HepG2 (cell line): Measurements from ENCODE around the gene SLC15A3. TPM values are rescaled to one million over a fixed set of nuclear protein-coding genes. Genes with fewer than 3 reads are reported as not detected.

Experiments used
- DNMT3B ChIP-seq: conservative IDR thresholded peaks from 2 replicates; pipeline ENCODE4 v1.6.1; 2016; ENCODE audit warnings: missing biosample characterization, control low read depth
- FOXK1 ChIP-seq: sonication (generic); formaldehyde crosslinking; IDR thresholded peaks from 2 replicates; pipeline ENCODE4 v1.4.0; 2020; ENCODE audit warnings: low read depth, missing genetic modification reagents, borderline replicate concordance
- IKZF1 ChIP-seq: fragments of 450-650 bp; IDR thresholded peaks from 2 replicates; pipeline ENCODE4 v1.7.1; 2016
- MLX ChIP-seq: IDR thresholded peaks from 2 replicates; pipeline ENCODE4 v1.6.1; 2016
- NONO ChIP-seq, 2 experiments: fragments of 450-650 bp in 1 of 2; sonication (generic) in 1 of 2; formaldehyde crosslinking in 1 of 2; IDR thresholded peaks in 1 of 2; conservative IDR thresholded peaks in 1 of 2; 2 replicates each; pipeline versions ENCODE4 v1.6.1 to v1.8.0; 2017 to 2022; ENCODE audit warnings: mild to moderate bottlenecking in 1 of 2, missing genetic modification reagents in 1 of 2, moderate library complexity in 1 of 2
- PAXIP1 ChIP-seq: sonication (generic); formaldehyde crosslinking; conservative IDR thresholded peaks from 2 replicates; pipeline ENCODE4 v1.4.0; 2020; ENCODE audit warnings: mild to moderate bottlenecking, missing genetic modification reagents, moderate library complexity
- PBX3 ChIP-seq: sonication (generic); formaldehyde crosslinking; IDR thresholded peaks from 2 replicates; pipeline ENCODE4 v1.8.1; 2023; ENCODE audit warnings: missing genetic modification reagents, inconsistent platforms, borderline replicate concordance
- POLR2G ChIP-seq: fragments of 200-400 bp; formaldehyde crosslinking; IDR thresholded peaks from 2 replicates; pipeline ENCODE4 v1.6.1; 2018; ENCODE audit warnings: mild to moderate bottlenecking, low read depth, low read length, moderate library complexity
- TERF1 ChIP-seq: sonication (generic); formaldehyde crosslinking; IDR thresholded peaks from 2 replicates; pipeline ENCODE4 v1.8.0; 2022; ENCODE audit warnings: mild to moderate bottlenecking, missing genetic modification reagents, moderate library complexity
- ZBTB25 ChIP-seq: IDR thresholded peaks from 2 replicates; pipeline ENCODE4 v1.6.1; 2018; ENCODE audit warnings: missing genetic modification reagents
- ZBTB34 ChIP-seq: sonication (generic); formaldehyde crosslinking; IDR thresholded peaks from 2 replicates; pipeline ENCODE4 v1.8.0; 2022; ENCODE audit warnings: mild to moderate bottlenecking, missing genetic modification reagents
- ZNF10 ChIP-seq: sonication (generic); formaldehyde crosslinking; IDR thresholded peaks from 2 replicates; pipeline ENCODE4 v1.4.0; 2020; ENCODE audit warnings: mild to moderate bottlenecking, low read depth, missing genetic modification reagents, borderline replicate concordance
- ZNF607 ChIP-seq: sonication (generic); formaldehyde crosslinking; IDR thresholded peaks from 2 replicates; pipeline ENCODE4 v1.5.1; 2020; ENCODE audit warnings: missing genetic modification reagents, mild to moderate bottlenecking, borderline replicate concordance
- ZNF678 ChIP-seq: sonication (generic); formaldehyde crosslinking; IDR thresholded peaks from 2 replicates; pipeline ENCODE4 v1.4.0; 2020; ENCODE audit warnings: mild to moderate bottlenecking, missing genetic modification reagents
- polyA plus RNA-seq, 8 experiments: library from polyadenylated mRNA; depleted of rRNA in 3 of 8; stranded (reverse) in 7 of 8; unstranded in 1 of 8; fragments of >200 nt; fragmentation: Illumina TruSeq in 4 of 8; extraction: Trizol in 4 of 8; gene quantifications; 2 replicates each; pipeline versions ENCODE4 v1.2.1 to v1.2.3, GENCODE V29; 2011 to 2016; ENCODE audit warnings: low read depth in 4 of 8, missing spikeins in 1 of 8, mixed read lengths in 1 of 8; ENCODE audit not compliant: insufficient read depth in 1 of 8
- total RNA-seq, 5 experiments: library from RNA; depleted of rRNA; stranded (reverse); fragments of >200 nt; fragmentation: Illumina TruSeq; extraction: Trizol; gene quantifications; 2 replicates each; pipeline ENCODE4 v1.2.3, GENCODE V29; 2016; ENCODE audit warnings: low read depth in 1 of 5

SLC15A3 gene
- total and polyA plus RNA-seq, 2 of the 13 experiments (the other 11 are each of a cell fraction or from before 2014, with no cell fraction given) = 0.45 to 0.77 TPM

GRCh38 chr11:60924110-60924905 lies 27.7 kb downstream of the SLC15A3 start, which contains the start of gene TMEM132A (continued):
- peak; percentile 61; the same call in 1 of the 2 replicates for TF ChIP-seq POLR2G
- peak; percentile 77; the same call in 1 of the 2 replicates for TF ChIP-seq ZNF607 (CRISPR knock-in tag)
- TF ChIP-seq IKZF1 = no peak
- TF ChIP-seq ZNF10 (CRISPR knock-in tag) = no peak
- TF ChIP-seq DNMT3B = no peak
- TF ChIP-seq MLX = no peak
- no peak for TF ChIP-seq ZNF678 (CRISPR knock-in tag)
- no peak for TF ChIP-seq FOXK1 (CRISPR knock-in tag)
- TF ChIP-seq NONO (IDR thresholded peaks at IDR 0.05) = no peak
- peak; percentile 29; the same call in 1 of the 2 replicates for TF ChIP-seq NONO (CRISPR knock-in tag; conservative IDR thresholded peaks at IDR 0.05)
- no peak for TF ChIP-seq TERF1 (CRISPR knock-in tag)
- no peak for TF ChIP-seq PAXIP1 (CRISPR knock-in tag)
- no peak for TF ChIP-seq PBX3 (CRISPR knock-in tag)
- TF ChIP-seq ZBTB25 = no peak
- no peak for TF ChIP-seq ZBTB34
